ENCODE data around the gene MKRN2OS. TPM values are rescaled to one million over a fixed set of nuclear protein-coding genes. Genes with fewer than 3 reads are reported as not detected.

MKRN2OS gene
- total RNA-seq, 1 experiment from 2014 or later, result not detected

GRCh38 chr3:12521010-12521409, 24.3 kb downstream of the MKRN2OS start:
- Histone ChIP-seq H3K79me2 (ENCODE audit: insufficient read depth, low read length) (0 out of 2 replicates have a peak, but pooled peaks cover 8% of the 10 kb centered on the region), H3K27ac (ENCODE audit: low read depth, low read length) (no peak overlapping the region), H3K27me3 (ENCODE audit: insufficient read depth, low read length) (no peaks in the 10 kb centered on the region), H4K20me1 (ENCODE audit: insufficient read depth) (no peaks in the 10 kb centered on the region), H3K4me2 (ENCODE audit: low read length) (no peak overlapping the region), H3K9me2 (ENCODE audit: insufficient read depth) (no peaks in the 10 kb centered on the region), H3K36me3 (ENCODE audit: control insufficient read depth in 1 of 2, insufficient read depth in 2 of 2, low read length in 2 of 2) (peaks cover 14 to 26% of the 10 kb centered on the region in 2 experiments; a peak in 3 of 4 replicates), H3K9me3 (ENCODE audit: control insufficient read depth in 1 of 2, insufficient read depth in 1 of 2, low read depth in 1 of 2, low read length in 2 of 2) (no peaks in the 10 kb centered on the region), H3K4me3 (replicated peaks in 1 of 2; ENCODE audit: low read depth in 1 of 2, low read length in 2 of 2) (no peak overlapping the region), H3K4me1 (ENCODE audit: control insufficient read depth in 1 of 2, insufficient read depth in 2 of 2, low read length in 2 of 2) (no peaks in the 10 kb centered on the region), H2AFZ (ENCODE audit: low read depth, low read length, poor library complexity, severe bottlenecking) (no peak overlapping the region), H3K9ac (ENCODE audit: low read length) (no peak overlapping the region)
- intact Hi-C loops (cut with micrococcal nuclease), result no loop called here
- TF ChIP-seq SIN3A (IDR thresholded peaks at IDR 0.05; ENCODE audit: low read depth) (no peak), ZNF274 (IDR thresholded peaks at IDR 0.05; ENCODE audit: low read depth, low read length) (no peak), JUND (IDR thresholded peaks at IDR 0.05) (no peak), FOSL1 (IDR thresholded peaks at IDR 0.05; ENCODE audit: low read depth) (no peak), RAD21 (IDR thresholded peaks at IDR 0.05; ENCODE audit: low read depth) (no peak)
- no TSS peak for BruUV-seq (replicated peaks)
- ATAC-seq (no peak), DNase-seq (ENCODE audit: low read depth, low spot score) (no peak)
- CTCF ChIA-PET, result no interaction called here
- RAD21 ChIA-PET (ENCODE audit: low non-redundant PET in 1 of 2, low total read pairs in 2 of 2, uncharacterized antibody in 2 of 2, unreplicated experiment in 2 of 2), result no interaction called here
- POLR2A ChIA-PET, result no interaction called here

- RAD21 ChIA-PET (ENCODE audit: low non-redundant PET in 1 of 2, low total read pairs in 2 of 2, uncharacterized antibody in 2 of 2, unreplicated experiment in 2 of 2), result no interaction called here
- intact Hi-C loops (cut with micrococcal nuclease), result no loop called here
- ATAC-seq, result no peak
- no peaks in the 10 kb centered on the region for H3K27me3 ChIP-seq (ENCODE audit: insufficient read depth, low read length)
- no peaks in the 10 kb centered on the region for H3K4me1 ChIP-seq (ENCODE audit: control insufficient read depth in 1 of 2, insufficient read depth in 2 of 2, low read length in 2 of 2)
- no peak overlapping the region for H3K27ac ChIP-seq (ENCODE audit: low read depth, low read length)
- no peak for DNase-seq (ENCODE audit: low read depth, low spot score)
- H3K4me2 ChIP-seq (ENCODE audit: low read length), result no peak overlapping the region
- CTCF ChIA-PET, result no interaction called here
- no peaks in the 10 kb centered on the region for H4K20me1 ChIP-seq (ENCODE audit: insufficient read depth)
- peaks cover 8% of the 10 kb centered on the region; the same call in 1 of the 2 replicates for H3K79me2 ChIP-seq (ENCODE audit: insufficient read depth, low read length)
- no TSS peak for BruUV-seq (replicated peaks)
- peaks cover 10 to 32% of the 10 kb centered on the region in 2 experiments; a peak in 3 of 4 replicates for H3K36me3 ChIP-seq (ENCODE audit: control insufficient read depth in 1 of 2, insufficient read depth in 2 of 2, low read length in 2 of 2)
- no peak overlapping the region for H3K9ac ChIP-seq (ENCODE audit: low read length)
- POLR2A ChIA-PET, result no interaction called here
- no peak overlapping the region for H3K4me3 ChIP-seq (replicated peaks in 1 of 2; ENCODE audit: low read depth in 1 of 2, low read length in 2 of 2)
- H3K9me2 ChIP-seq (ENCODE audit: insufficient read depth), result no peaks in the 10 kb centered on the region
- no peaks in the 10 kb centered on the region for H3K9me3 ChIP-seq (ENCODE audit: control insufficient read depth in 1 of 2, insufficient read depth in 1 of 2, low read depth in 1 of 2, low read length in 2 of 2)
- no peak overlapping the region for H2AFZ ChIP-seq (ENCODE audit: low read depth, low read length, poor library complexity, severe bottlenecking)
- TF ChIP-seq EGR1 (IDR thresholded peaks at IDR 0.05; ENCODE audit: low read depth) (no peak), POLR2AphosphoS5 (IDR thresholded peaks at IDR 0.05; ENCODE audit: low read depth, low read length) (no peak), REST (IDR thresholded peaks at IDR 0.05; ENCODE audit: low read depth) (no peak), CEBPB (IDR thresholded peaks at IDR 0.05; ENCODE audit: low read depth) (no peak), JUND (IDR thresholded peaks at IDR 0.05) (no peak), CBX3 (IDR thresholded peaks at IDR 0.05; ENCODE audit: low read depth) (no peak), ZBTB33 (IDR thresholded peaks at IDR 0.05; ENCODE audit: extremely low read depth, insufficient replicate concordance, low read length) (no peak), SIN3A (IDR thresholded peaks at IDR 0.05; ENCODE audit: low read depth) (no peak), ZFX (IDR thresholded peaks at IDR 0.05) (no peak), RAD21 (IDR thresholded peaks at IDR 0.05; ENCODE audit: low read depth) (no peak), EZH2 (IDR thresholded peaks at IDR 0.05) (no peak), ZNF274 (IDR thresholded peaks at IDR 0.05; ENCODE audit: low read depth, low read length) (no peak), MAX (IDR thresholded peaks at IDR 0.05) (no peak), EZH2phosphoT487 (IDR thresholded peaks at IDR 0.05; ENCODE audit: borderline replicate concordance) (no peak)
Observed at GRCh38 chr3:12518261-12519028, 26.9 kb downstream of the MKRN2OS start.
